ENCODE data around the gene AHCYL2. TPM values are rescaled to one million over a fixed set of nuclear protein-coding genes. Genes with fewer than 3 reads are reported as not detected.

The AHCYL2 gene
- total RNA-seq, 2 experiments from 2014 or later, result 5.0 to 8.7 TPM

DNA sequence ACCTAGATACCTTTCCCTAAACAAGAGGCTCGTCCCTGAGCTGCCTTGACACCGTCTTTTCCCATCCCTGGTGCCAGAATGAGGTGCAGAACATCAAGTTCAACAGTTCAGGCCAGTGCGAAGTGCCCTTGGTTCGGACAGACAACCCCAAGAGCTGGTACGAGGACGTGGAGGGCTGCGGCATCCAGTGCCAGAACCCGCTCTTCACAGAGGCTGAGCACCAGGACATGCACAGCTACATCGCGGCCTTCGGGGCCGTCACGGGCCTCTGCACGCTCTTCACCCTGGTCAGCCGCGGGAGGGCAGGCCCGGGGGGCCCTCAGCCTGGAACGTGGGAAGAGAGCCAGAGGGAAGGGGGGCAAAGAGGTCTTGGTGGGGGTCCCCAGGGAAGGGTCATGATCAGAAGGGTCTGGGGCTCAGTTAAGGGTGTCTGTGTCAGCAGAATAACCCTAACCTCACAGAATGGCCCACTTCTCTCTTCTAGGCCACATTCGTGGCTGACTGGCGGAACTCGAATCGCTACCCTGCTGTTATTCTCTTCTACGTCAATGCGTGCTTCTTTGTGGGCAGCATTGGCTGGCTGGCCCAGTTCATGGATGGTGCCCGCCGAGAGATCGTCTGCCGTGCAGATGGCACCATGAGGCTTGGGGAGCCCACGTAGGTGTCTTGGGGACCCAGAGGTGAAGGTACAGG is 19.6 kb upstream of the AHCYL2 start:
- no peak overlapping the region for H3K4me3 ChIP-seq (ENCODE audit: low read depth, low read length, poor library complexity, severe bottlenecking)
- no peak for TF ChIP-seq EZH2phosphoT487 (IDR thresholded peaks at IDR 0.05; ENCODE audit: borderline replicate concordance, low read depth, low read length)
- TF ChIP-seq, protein P1, sequence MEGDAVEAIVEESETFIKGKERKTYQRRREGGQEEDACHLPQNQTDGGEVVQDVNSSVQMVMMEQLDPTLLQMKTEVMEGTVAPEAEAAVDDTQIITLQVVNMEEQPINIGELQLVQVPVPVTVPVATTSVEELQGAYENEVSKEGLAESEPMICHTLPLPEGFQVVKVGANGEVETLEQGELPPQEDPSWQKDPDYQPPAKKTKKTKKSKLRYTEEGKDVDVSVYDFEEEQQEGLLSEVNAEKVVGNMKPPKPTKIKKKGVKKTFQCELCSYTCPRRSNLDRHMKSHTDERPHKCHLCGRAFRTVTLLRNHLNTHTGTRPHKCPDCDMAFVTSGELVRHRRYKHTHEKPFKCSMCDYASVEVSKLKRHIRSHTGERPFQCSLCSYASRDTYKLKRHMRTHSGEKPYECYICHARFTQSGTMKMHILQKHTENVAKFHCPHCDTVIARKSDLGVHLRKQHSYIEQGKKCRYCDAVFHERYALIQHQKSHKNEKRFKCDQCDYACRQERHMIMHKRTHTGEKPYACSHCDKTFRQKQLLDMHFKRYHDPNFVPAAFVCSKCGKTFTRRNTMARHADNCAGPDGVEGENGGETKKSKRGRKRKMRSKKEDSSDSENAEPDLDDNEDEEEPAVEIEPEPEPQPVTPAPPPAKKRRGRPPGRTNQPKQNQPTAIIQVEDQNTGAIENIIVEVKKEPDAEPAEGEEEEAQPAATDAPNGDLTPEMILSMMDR (conservative IDR thresholded peaks at IDR 0.05; ENCODE audit: low read length), result no peak
- H2AFZ ChIP-seq (ENCODE audit: low read length), result no peak overlapping the region
- CTCF ChIA-PET (ENCODE audit: unreplicated experiment), result interaction anchor here (0.6 kb wide), 1 partner anchor 44 kb away, joined by 4 read pairs; no protein-coding TSS in a partner anchor
- intact Hi-C loops (cut with micrococcal nuclease; ENCODE audit: unreplicated experiment), result no loop called here
- no peaks in the 10 kb centered on the region for H4K20me1 ChIP-seq (ENCODE audit: insufficient read depth, low read length)
- H3K36me3 ChIP-seq (ENCODE audit: insufficient read depth, low read length), result no peaks in the 10 kb centered on the region
- no peak for DNase-seq (ENCODE audit: low spot score)
- no peaks in the 10 kb centered on the region for H3K79me2 ChIP-seq (ENCODE audit: insufficient read depth, low read depth, low read length)
- no peaks in the 10 kb centered on the region for H3K9me3 ChIP-seq (ENCODE audit: low read length)
- H3K4me1 ChIP-seq (ENCODE audit: insufficient read depth, low read length, poor library complexity, severe bottlenecking), result no peaks in the 10 kb centered on the region
- H3K4me2 ChIP-seq (ENCODE audit: low read length), result no peak overlapping the region
- POLR2A ChIA-PET, result no interaction called here
- no peaks in the 10 kb centered on the region for H3K9me2 ChIP-seq (ENCODE audit: insufficient read depth, low read length)
- H3K27ac ChIP-seq (ENCODE audit: low read depth, low read length, poor library complexity, severe bottlenecking), result no peak overlapping the region
- BruUV-seq (replicated peaks), result no TSS peak

DNA sequence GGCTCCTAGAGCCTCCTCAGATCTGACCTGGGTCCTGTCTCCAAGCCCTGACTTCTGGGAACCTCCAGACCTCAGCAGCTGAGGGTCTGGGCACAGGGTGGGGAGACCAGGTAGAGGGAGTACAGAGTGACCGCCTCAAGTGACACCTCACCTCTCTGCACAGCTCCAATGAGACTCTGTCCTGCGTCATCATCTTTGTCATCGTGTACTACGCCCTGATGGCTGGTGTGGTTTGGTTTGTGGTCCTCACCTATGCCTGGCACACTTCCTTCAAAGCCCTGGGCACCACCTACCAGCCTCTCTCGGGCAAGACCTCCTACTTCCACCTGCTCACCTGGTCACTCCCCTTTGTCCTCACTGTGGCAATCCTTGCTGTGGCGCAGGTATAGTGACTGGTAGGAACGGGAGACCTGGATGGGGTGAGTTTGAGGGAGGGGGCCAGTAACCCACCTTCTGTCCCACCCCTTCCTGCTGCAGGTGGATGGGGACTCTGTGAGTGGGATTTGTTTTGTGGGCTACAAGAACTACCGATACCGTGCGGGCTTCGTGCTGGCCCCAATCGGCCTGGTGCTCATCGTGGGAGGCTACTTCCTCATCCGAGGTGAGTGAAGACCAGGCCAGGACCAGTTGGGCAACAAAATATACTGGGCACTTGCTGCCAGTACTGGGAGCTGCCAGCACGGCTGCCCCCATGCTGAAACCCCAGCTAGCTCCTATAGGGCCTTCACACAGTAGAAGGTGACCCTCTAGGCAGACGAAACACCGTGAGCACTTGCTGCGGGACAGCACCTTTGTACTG is 18.6 kb upstream of the AHCYL2 start:
- H2AFZ ChIP-seq (ENCODE audit: low read length), result no peak overlapping the region
- no peak overlapping the region for H3K4me3 ChIP-seq (ENCODE audit: low read depth, low read length, poor library complexity, severe bottlenecking)
- H3K4me1 ChIP-seq (ENCODE audit: insufficient read depth, low read length, poor library complexity, severe bottlenecking), result no peaks in the 10 kb centered on the region
- no TSS peak for BruUV-seq (replicated peaks)
- no peaks in the 10 kb centered on the region for H3K36me3 ChIP-seq (ENCODE audit: insufficient read depth, low read length)
- H3K79me2 ChIP-seq (ENCODE audit: insufficient read depth, low read depth, low read length), result no peaks in the 10 kb centered on the region
- H3K4me2 ChIP-seq (ENCODE audit: low read length), result no peak overlapping the region
- H3K27ac ChIP-seq (ENCODE audit: low read depth, low read length, poor library complexity, severe bottlenecking), result no peak overlapping the region
- H3K9me3 ChIP-seq (ENCODE audit: low read length), result no peaks in the 10 kb centered on the region
- ChIA-PET CTCF (ENCODE audit: unreplicated experiment) (no interaction called here), POLR2A (interaction anchor here (0.6 to 1.2 kb wide), 2 partner anchors 12 to 1169 kb away, joined by 3 read pairs; no protein-coding TSS in a partner anchor)
- H4K20me1 ChIP-seq (ENCODE audit: insufficient read depth, low read length), result no peaks in the 10 kb centered on the region
- DNase-seq (ENCODE audit: low spot score), result no peak
- no peak for TF ChIP-seq EZH2phosphoT487 (IDR thresholded peaks at IDR 0.05; ENCODE audit: borderline replicate concordance, low read depth, low read length)
- TF ChIP-seq, protein P1 (conservative IDR thresholded peaks at IDR 0.05; ENCODE audit: low read length), result no peak
- H3K9me2 ChIP-seq (ENCODE audit: insufficient read depth, low read length), result no peaks in the 10 kb centered on the region
- intact Hi-C loops (cut with micrococcal nuclease; ENCODE audit: unreplicated experiment), result no loop called here

All from OCI-LY7 (cell line).